A172 (cell line): ENCODE data around the gene STUM. TPM values are rescaled to one million over a fixed set of nuclear protein-coding genes. Genes with fewer than 3 reads are reported as not detected.

Source experiments
- DNase-seq: peaks from one replicate; pipeline ENCODE4 v3.0.0-alpha.2; 2015; ENCODE audit warnings: low spot score
- total RNA-seq: library from RNA; depleted of rRNA; stranded (reverse); fragments of >200 nt; shearing (Covaris generic); gene quantifications from 2 replicates; pipeline ENCODE4 v1.2.3, GENCODE V29; 2014; rRNA removed

The STUM gene
- total RNA-seq, 1 experiment from 2014 or later: not detected

GRCh38 chr1:226652613-226653012, 104.0 kb downstream of the STUM start:
- DNase-seq: no peak

- no peak for DNase-seq
Observed at GRCh38 chr1:226653311-226653921, 104.9 kb downstream of the STUM start.

- DNase-seq: peak; percentile 65
Observed at GRCh38 chr1:226654046-226654667, 105.6 kb downstream of the STUM start.

- DNase-seq: no peak
Observed at GRCh38 chr1:226654668-226655055, 106.1 kb downstream of the STUM start.

- DNase-seq: peak; percentile 68
Observed at GRCh38 chr1:226655251-226656163, 106.9 kb downstream of the STUM start.

GRCh38 chr1:226656201-226656600, 107.6 kb downstream of the STUM start:
- DNase-seq: no peak

GRCh38 chr1:226656601-226657277, 108.2 kb downstream of the STUM start:
- DNase-seq: peak; percentile 60

- DNase-seq: no peak
Observed at GRCh38 chr1:226657895-226658545, 109.5 kb downstream of the STUM start.

- DNase-seq: no peak
Observed at GRCh38 chr1:226658546-226659125, 110.1 kb downstream of the STUM start.

Other genes with a start within 250 kb of the STUM start
- gene LIN9, start 239.6 kb upstream of the STUM start, total RNA-seq: 25.6 and 27.7 TPM in 2 replicates
- 216 and 238 TPM in 2 replicates for gene PARP1, start 140.7 kb upstream of the STUM start, total RNA-seq
- 1.9 and 2.3 TPM in 2 replicates for gene ITPKB, start 190.5 kb downstream of the STUM start, total RNA-seq